ENCODE results near the gene ITGB1BP1.

DNA sequence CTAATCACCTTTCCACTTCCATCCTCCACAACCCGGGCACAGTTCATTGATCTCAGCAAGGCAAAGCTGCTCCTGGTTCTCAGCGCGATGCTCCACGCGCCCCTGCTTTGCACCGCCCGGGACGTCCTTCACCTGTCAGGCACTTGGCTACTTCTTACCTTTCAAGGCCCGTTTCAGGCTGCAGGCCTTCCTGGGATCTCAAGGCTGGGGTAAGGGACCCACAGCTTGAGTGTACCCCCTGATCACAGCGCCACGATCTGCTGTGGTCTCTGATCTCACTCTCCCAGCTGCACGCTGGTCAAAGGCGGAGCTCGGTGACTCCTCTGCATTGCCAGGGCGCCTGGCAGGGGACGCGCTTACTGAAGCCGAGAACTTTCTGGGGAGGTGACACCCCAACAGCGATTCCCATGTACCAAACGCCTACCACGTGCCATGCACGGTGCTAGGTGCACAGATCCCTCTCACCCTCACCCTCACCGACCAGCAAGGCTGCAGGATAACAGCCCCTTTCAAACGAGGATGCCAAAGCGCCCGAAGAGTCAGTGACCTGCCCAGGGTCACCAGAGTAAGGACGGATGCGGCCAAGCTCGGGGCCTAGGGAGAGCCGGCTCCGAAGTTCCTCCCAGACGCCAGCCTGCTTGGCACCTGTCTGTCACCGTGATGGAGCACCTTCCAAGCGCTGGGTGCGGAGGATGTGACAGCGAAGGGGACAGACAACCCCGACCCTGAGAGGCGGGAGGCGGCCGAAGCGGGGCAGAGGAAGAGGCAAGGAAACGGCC is 818 bp downstream of the ITGB1BP1 start:
- TF ChIP-seq CTCF (IDR thresholded peaks at IDR 0.05): no peak
- TF ChIP-seq POLR2A (IDR thresholded peaks at IDR 0.05): no peak

Data from Peyer's patch (tissue), 4 donors.